Loucy (cell line): Measurements from ENCODE around the gene NFIX.

Experiments
- H2AFZ ChIP-seq: fragments of 200-600 bp; sonication (generic); 2 replicates; pipeline ENCODE4 v1.6.0; 2016; ENCODE audit warnings: antibody characterized with exemption, mild to moderate bottlenecking, low read length, moderate library complexity
- H3F3A ChIP-seq: fragments of 200-600 bp; 2 replicates; pipeline ENCODE4 v1.6.0; 2016; ENCODE audit warnings: antibody characterized with exemption, low read depth, mild to moderate bottlenecking
- H3K27me3 ChIP-seq: fragments of 200-600 bp; sonication (generic); 2 replicates; pipeline ENCODE4 v1.6.1; 2014; ENCODE audit warnings: low read length, mild to moderate bottlenecking; ENCODE audit not compliant: insufficient read depth, poor library complexity, severe bottlenecking
- H3K36me3 ChIP-seq: fragments of 200-600 bp; sonication (generic); 2 replicates; pipeline ENCODE4 v1.6.1; 2016; ENCODE audit warnings: low read length; ENCODE audit not compliant: insufficient read depth
- H3K4me1 ChIP-seq: fragments of 200-600 bp; sonication (generic); 2 replicates; pipeline ENCODE4 v1.5.1; 2014; ENCODE audit warnings: low read length, mild to moderate bottlenecking; ENCODE audit not compliant: insufficient read depth, poor library complexity, severe bottlenecking
- H3K4me2 ChIP-seq: fragments of 200-600 bp; sonication (generic); 2 replicates; pipeline ENCODE4 v1.6.0; 2014; ENCODE audit warnings: antibody characterized with exemption, low read length, low read depth, mild to moderate bottlenecking; ENCODE audit not compliant: poor library complexity, severe bottlenecking
- H3K4me3 ChIP-seq: fragments of 200-600 bp; sonication (generic); 2 replicates; pipeline ENCODE4 v1.5.1; 2014; ENCODE audit warnings: low read length, mild to moderate bottlenecking, mixed read lengths; ENCODE audit not compliant: poor library complexity, severe bottlenecking
- H3K79me2 ChIP-seq: fragments of 200-600 bp; sonication (generic); 2 replicates; pipeline ENCODE4 v1.6.1; 2014; ENCODE audit warnings: low read length; ENCODE audit not compliant: insufficient read depth
- H3K9ac ChIP-seq: fragments of 200-600 bp; sonication (generic); 2 replicates; pipeline ENCODE4 v1.6.0; 2014; ENCODE audit warnings: mild to moderate bottlenecking, low read depth, low read length, moderate library complexity; ENCODE audit not compliant: poor library complexity, severe bottlenecking
- H3K9me2 ChIP-seq: fragments of 200-600 bp; sonication (generic); replicated peaks from 2 replicates; pipeline ENCODE4 v1.6.1; 2016; ENCODE audit warnings: low read depth, low read length, mixed read lengths
- H3K9me3 ChIP-seq: fragments of 200-600 bp; sonication (generic); 2 replicates; pipeline ENCODE4 v1.6.1; 2014; ENCODE audit warnings: mild to moderate bottlenecking, antibody characterized with exemption, low read length, low read depth; ENCODE audit not compliant: insufficient read depth
- H4K20me1 ChIP-seq: fragments of 200-600 bp; sonication (generic); 2 replicates; pipeline ENCODE4 v1.6.0; 2014; ENCODE audit warnings: antibody characterized with exemption, low read length, mild to moderate bottlenecking; ENCODE audit not compliant: insufficient read depth, poor library complexity, severe bottlenecking
- CTCF ChIP-seq: fragments of 200-600 bp; sonication (generic); conservative IDR thresholded peaks from 2 replicates; pipeline ENCODE4 v1.5.1; 2014; ENCODE audit warnings: mild to moderate bottlenecking, antibody characterized with exemption, low read length
- EZH2phosphoT487 ChIP-seq: fragments of 200-600 bp; IDR thresholded peaks from 2 replicates; pipeline ENCODE4 v1.6.1; 2018; ENCODE audit warnings: antibody characterized with exemption, mild to moderate bottlenecking, moderate library complexity, borderline replicate concordance

Gene NFIX

GRCh38 chr19:13094106-13094504, 98.8 kb downstream of the NFIX start:
- peak overlapping the region; percentile 77 for H3K4me2 ChIP-seq
- H3K27me3 ChIP-seq = peaks cover 13% of the 10 kb centered on the region
- no peaks in the 10 kb centered on the region for H3K9me2 ChIP-seq
- no peak overlapping the region for H2AFZ ChIP-seq
- H3K9me3 ChIP-seq = no peaks in the 10 kb centered on the region
- H3K4me1 ChIP-seq = peaks cover 18% of the 10 kb centered on the region
- peak overlapping the region; percentile 100 for H3K9ac ChIP-seq
- no peak for TF ChIP-seq EZH2phosphoT487
- no peak for TF ChIP-seq CTCF
- peaks cover 41% of the 10 kb centered on the region for H3K79me2 ChIP-seq
- peaks cover 23% of the 10 kb centered on the region for H3F3A ChIP-seq
- H3K36me3 ChIP-seq = peaks cover 6% of the 10 kb centered on the region
- peak overlapping the region; percentile 94 for H3K4me3 ChIP-seq
- H4K20me1 ChIP-seq = peaks cover 39% of the 10 kb centered on the region

- Histone ChIP-seq H3K9me2 (no peaks in the 10 kb centered on the region), H3K4me3 (peak overlapping the region; percentile 94), H3K9me3 (no peaks in the 10 kb centered on the region), H3K36me3 (peaks cover 14% of the 10 kb centered on the region), H3F3A (peaks cover 27% of the 10 kb centered on the region), H3K9ac (peak overlapping the region; percentile 100), H3K27me3 (peaks cover 18% of the 10 kb centered on the region), H3K4me2 (peak overlapping the region; percentile 77), H2AFZ (no peak overlapping the region), H4K20me1 (peaks cover 43% of the 10 kb centered on the region), H3K79me2 (peaks cover 49% of the 10 kb centered on the region), H3K4me1 (peaks cover 20% of the 10 kb centered on the region)
- TF ChIP-seq EZH2phosphoT487 (no peak), CTCF (no peak)
These were observed 99.6 kb downstream of the NFIX start for GRCh38 chr19:13094771-13095392.

- H3K79me2 ChIP-seq = peaks cover 54% of the 10 kb centered on the region
- no peaks in the 10 kb centered on the region for H3K9me2 ChIP-seq
- no peak for TF ChIP-seq CTCF
- no peak for TF ChIP-seq EZH2phosphoT487
- no peaks in the 10 kb centered on the region for H3K9me3 ChIP-seq
- peak overlapping the region; percentile 77 for H3K4me2 ChIP-seq
- peaks cover 32% of the 10 kb centered on the region for H3F3A ChIP-seq
- H3K27me3 ChIP-seq = peaks cover 21% of the 10 kb centered on the region
- no peak overlapping the region for H2AFZ ChIP-seq
- H3K36me3 ChIP-seq = peaks cover 19% of the 10 kb centered on the region
- H3K9ac ChIP-seq = peak overlapping the region; percentile 100
- H3K4me3 ChIP-seq = peak overlapping the region; percentile 94
- H3K4me1 ChIP-seq = peaks cover 24% of the 10 kb centered on the region
- peaks cover 48% of the 10 kb centered on the region for H4K20me1 ChIP-seq
These were observed 100.1 kb downstream of the NFIX start for GRCh38 chr19:13095393-13095784.
